K562 (cell line): Measurements from ENCODE around the gene UCKL1. TPM values are rescaled to one million over a fixed set of nuclear protein-coding genes. Genes with fewer than 3 reads are reported as not detected.

Experiments used
- ARHGAP35 ChIP-seq: fragments of 450-650 bp; IDR thresholded peaks from 2 replicates; pipeline ENCODE4 v1.6.1; 2018; ENCODE audit not compliant: partially characterized antibody
- BRCA1 ChIP-seq, 2 experiments: fragments of 450-650 bp in 1 of 2; sonication (generic) in 1 of 2; formaldehyde crosslinking in 1 of 2; IDR thresholded peaks; 2 replicates each; pipeline versions ENCODE4 v1.5.0 to v1.6.1; 2017 to 2020; ENCODE audit warnings: mild to moderate bottlenecking in 1 of 2, missing genetic modification reagents in 1 of 2
- CXXC5 ChIP-seq: fragments of 250-450 bp; sonication (Bioruptor Pico); IDR thresholded peaks from 2 replicates; pipeline ENCODE4 v1.8.0; 2022; ENCODE audit warnings: inconsistent platforms, mild to moderate bottlenecking, moderate library complexity
- DIDO1 ChIP-seq: fragments of 450-650 bp; IDR thresholded peaks from 2 replicates; pipeline ENCODE4 v1.6.1; 2016; ENCODE audit warnings: low read depth, missing biosample characterization, missing genetic modification characterization
- GABPB1 ChIP-seq: sonication (generic); formaldehyde crosslinking; IDR thresholded peaks from 2 replicates; pipeline ENCODE4 v1.8.0; 2022; ENCODE audit warnings: mild to moderate bottlenecking, missing genetic modification reagents
- JUND ChIP-seq, 2 experiments: IDR thresholded peaks; 2 replicates in 1 of 2; 3 replicates in 1 of 2; pipeline ENCODE4 v1.6.1; 2011; ENCODE audit warnings: borderline replicate concordance in 2 of 2, low read depth in 2 of 2, low read length in 2 of 2, improper control_type of control experiment in 1 of 2, missing biosample characterization in 1 of 2, missing genetic modification characterization in 1 of 2, missing genetic modification reagents in 1 of 2
- KDM2B ChIP-seq: fragments of 250-450 bp; sonication (Bioruptor Pico); IDR thresholded peaks from 2 replicates; pipeline ENCODE4 v1.8.0; 2021; ENCODE audit warnings: mild to moderate bottlenecking, moderate library complexity
- MBD1 ChIP-seq: fragments of 250-450 bp; sonication (Bioruptor Pico); IDR thresholded peaks from 2 replicates; pipeline ENCODE4 v1.8.0; 2022; ENCODE audit warnings: inconsistent platforms
- RBM14 ChIP-seq: fragments of 200-400 bp; formaldehyde crosslinking; IDR thresholded peaks from 2 replicates; pipeline ENCODE4 v1.6.1; 2018; ENCODE audit warnings: low read depth, mild to moderate bottlenecking, low read length, moderate library complexity, borderline replicate concordance; ENCODE audit not compliant: insufficient read depth
- SETDB1 ChIP-seq: IDR thresholded peaks from one replicate; pipeline ENCODE4 v1.6.1; 2012; ENCODE audit warnings: low read length, control low read depth, inconsistent platforms
- SFPQ ChIP-seq: fragments of 200-400 bp; formaldehyde crosslinking; IDR thresholded peaks from 2 replicates; pipeline ENCODE4 v1.6.1; 2017; ENCODE audit warnings: mild to moderate bottlenecking, low read depth, low read length, moderate library complexity
- SIN3B ChIP-seq: fragments of 450-650 bp; IDR thresholded peaks from 2 replicates; pipeline ENCODE4 v1.6.1; 2017; ENCODE audit warnings: low read depth, mild to moderate bottlenecking, moderate library complexity
- SRSF1 ChIP-seq: fragments of 200-400 bp; formaldehyde crosslinking; IDR thresholded peaks from 2 replicates; pipeline ENCODE4 v1.6.1; 2017; ENCODE audit warnings: mild to moderate bottlenecking, low read depth, low read length, moderate library complexity
- SUPT5H ChIP-seq: fragments of 450-650 bp; IDR thresholded peaks from 2 replicates; pipeline ENCODE4 v1.6.1; 2016
- TBL1XR1 ChIP-seq, 2 experiments: IDR thresholded peaks; 2 replicates each; pipeline ENCODE4 v1.6.1; 2012; ENCODE audit warnings: improper control_type of control experiment in 2 of 2, low read length in 2 of 2, mild to moderate bottlenecking in 1 of 2
- TSC22D4 ChIP-seq: fragments of 450-650 bp; IDR thresholded peaks from 2 replicates; pipeline ENCODE4 v1.6.1; 2016; ENCODE audit warnings: missing genetic modification characterization, missing biosample characterization, control low read depth
- ZBTB12 ChIP-seq: fragments of 250-450 bp; sonication (Bioruptor Pico); IDR thresholded peaks from 2 replicates; pipeline ENCODE4 v1.4.0; 2020
- ZBTB26 ChIP-seq: fragments of 450-650 bp; formaldehyde crosslinking; IDR thresholded peaks from 2 replicates; pipeline ENCODE4 v1.4.0; 2022; ENCODE audit warnings: missing genetic modification characterization
- ZNF197 ChIP-seq: fragments of 200-800 bp; sonication (Bioruptor generic); IDR thresholded peaks from 2 replicates; pipeline ENCODE4 v1.6.1; 2016; ENCODE audit warnings: low read depth, missing genetic modification characterization, missing compliant biosample characterization
- ZNF77 ChIP-seq: fragments of 250-450 bp; sonication (Bioruptor Pico); IDR thresholded peaks from 2 replicates; pipeline ENCODE4 v1.5.0; 2020
- ZSCAN32 ChIP-seq: fragments of 450-650 bp; formaldehyde crosslinking; IDR thresholded peaks from 2 replicates; pipeline ENCODE4 v1.4.0; 2020; ENCODE audit warnings: mild to moderate bottlenecking, moderate library complexity
- polyA plus RNA-seq, 8 experiments: library from polyadenylated mRNA; depleted of rRNA in 4 of 8; stranded (reverse) in 5 of 8; unstranded in 3 of 8; fragments of >200 nt; fragmentation: Nextera tagmentation in 2 of 8; fragmentation: Illumina TruSeq in 1 of 8; extraction: Ambion mirVana in 2 of 8; extraction: Trizol in 1 of 8; gene quantifications; 2 replicates each; pipeline versions ENCODE4 v1.2.1 to v1.2.3, GENCODE V29; 2011 to 2014; ENCODE audit warnings: inconsistent platforms in 1 of 8, missing spikeins in 1 of 8
- total RNA-seq, 7 experiments: library from RNA; depleted of rRNA in 6 of 7; stranded (reverse); fragments of >200 nt in 6 of 7; fragmentation: Illumina TruSeq in 2 of 7; extraction: Trizol in 2 of 7; gene quantifications; 2 replicates each; pipeline versions ENCODE4 v1.2.1 to v1.2.3, GENCODE V29; 2011 to 2021; ENCODE audit warnings: low replicate concordance in 1 of 7

Gene UCKL1
- total and polyA plus RNA-seq, 9 of the 15 experiments (the other 6 are each of a cell fraction or from before 2014, with no cell fraction given), result 3.1 to 52.8 (median 24.2) TPM

- TF ChIP-seq ZBTB26 (CRISPR knock-in tag), result no peak
- peak; percentile 97 for TF ChIP-seq ZNF197 (CRISPR knock-in tag)
- TF ChIP-seq SUPT5H, result peak; percentile 86
- peak; percentile 88 for TF ChIP-seq GABPB1 (CRISPR knock-in tag)
- TF ChIP-seq ZSCAN32 (CRISPR knock-in tag), result no peak
- TF ChIP-seq SFPQ, result no peak
- 0 out of 2 replicates have a peak, but pooled peaks have one; percentile 34 for TF ChIP-seq ZBTB12 (CRISPR knock-in tag)
- TF ChIP-seq TSC22D4 (tag), result no peak
- TF ChIP-seq JUND (IDR thresholded peaks at IDR 0.05; ENCODE audit: borderline replicate concordance, low read depth, low read length), result peak; percentile 42; the same call in 1 of the 2 replicates
- TF ChIP-seq JUND (tag; IDR thresholded peaks at IDR 0.05; ENCODE audit: borderline replicate concordance, low read depth, low read length), result no peak; the same call in 2 of the 3 replicates
- TF ChIP-seq DIDO1 (tag), result no peak
- 0 out of 2 replicates have a peak, but pooled peaks have one; percentile 9 for TF ChIP-seq KDM2B (CRISPR knock-in tag)
- peak; percentile 67; the same call in 1 of the 2 replicates for TF ChIP-seq CXXC5
- no peak for TF ChIP-seq SETDB1
- peak; percentile 47 for TF ChIP-seq SIN3B
- TF ChIP-seq RBM14, result 0 out of 2 replicates have a peak, but pooled peaks have one; percentile 29
- TF ChIP-seq ZNF77 (CRISPR knock-in tag), result no peak
- no peak for TF ChIP-seq MBD1 (CRISPR knock-in tag)
- no peak for TF ChIP-seq BRCA1 (IDR thresholded peaks at IDR 0.05)
- TF ChIP-seq BRCA1 (CRISPR knock-in tag; IDR thresholded peaks at IDR 0.05), result no peak
- TF ChIP-seq SRSF1, result no peak
- TF ChIP-seq ARHGAP35, result no peak
- 0 out of 4 replicates have a peak, but pooled peaks of 1 of the 2 experiments have one; percentile 17 for TF ChIP-seq TBL1XR1 (IDR thresholded peaks at IDR 0.05; ENCODE audit: low read length in 2 of 2)
These were observed at the start of gene UCKL1 (continued) for GRCh38 chr20:63955827-63956663.
